Stimulated activated naive B cell treated with anti-CD40 and anti-IgM and Interleukin-4, amounts not matched to agents 10 μg/mL and 1 μg/mL and 100 μg/mL, for 72 hours (primary cell): ENCODE data around the gene ADAM12.

ENCODE experiments used
- ATAC-seq, 2 donors: fragments of 150-1000 bp; cut with Tn5 transposase; replicated peaks; 2 replicates each; pipeline ENCODE4 v1.10.0; 2021; ENCODE audit warnings: moderate library complexity in 1 of 2
- DNase-seq: peaks from one replicate; pipeline ENCODE4 v3.0.0; 2021
- H3K27ac Mint-ChIP-seq: one replicate; pipeline ENCODE4 v1.8.0; 2022; ENCODE audit warnings: mild to moderate bottlenecking, mixed read lengths
- H3K27me3 Mint-ChIP-seq, 2 donors: one replicate each; pipeline ENCODE4 v1.8.0; 2022; ENCODE audit warnings: mixed read lengths in 2 of 2
- H3K36me3 Mint-ChIP-seq, 2 donors: one replicate each; pipeline ENCODE4 v1.8.0; 2022; ENCODE audit warnings: mixed read lengths in 2 of 2, mild to moderate bottlenecking in 1 of 2
- H3K4me1 Mint-ChIP-seq, 2 donors: one replicate each; pipeline ENCODE4 v1.8.0; 2022; ENCODE audit warnings: mixed read lengths in 2 of 2, mild to moderate bottlenecking in 1 of 2
- H3K4me3 Mint-ChIP-seq, 2 donors: one replicate each; pipeline ENCODE4 v1.8.0; 2022; ENCODE audit warnings: mild to moderate bottlenecking in 2 of 2, mixed read lengths in 2 of 2, moderate library complexity in 1 of 2
- H3K9me3 Mint-ChIP-seq, 2 donors: one replicate each; pipeline ENCODE4 v1.8.0; 2022; ENCODE audit warnings: mixed read lengths in 2 of 2, mild to moderate bottlenecking in 1 of 2

The ADAM12 gene

DNA sequence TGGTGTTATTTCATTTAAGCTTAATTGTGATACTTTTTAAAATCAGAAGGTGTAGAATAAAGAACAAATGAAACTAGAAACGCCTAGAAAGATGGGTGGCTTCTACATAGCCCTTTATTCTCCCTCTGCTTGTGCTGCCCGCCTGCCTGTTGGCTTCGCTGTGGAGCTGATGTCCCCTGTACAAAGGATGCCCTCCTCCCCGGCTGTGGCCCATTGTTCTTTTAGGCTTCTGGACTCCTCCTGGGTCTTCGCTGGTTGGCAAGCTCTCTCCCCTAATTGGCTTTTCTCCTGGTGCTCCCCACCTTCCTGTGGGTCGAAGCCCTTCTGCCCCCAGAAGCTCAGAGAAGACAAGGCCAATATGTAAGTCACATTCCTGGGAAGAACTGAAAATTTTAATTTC, 393.7 kb downstream of the ADAM12 start:
- no peak overlapping the region for H3K27ac Mint-ChIP-seq
- H3K4me3 Mint-ChIP-seq = no peak overlapping the region
- H3K36me3 Mint-ChIP-seq = peaks cover 4 to 8% of the 10 kb centered on the region in 2 donors
- no peaks in the 10 kb centered on the region for H3K4me1 Mint-ChIP-seq
- ATAC-seq (no peak), DNase-seq (no peak)
- peaks cover 7 to 8% of the 10 kb centered on the region in 2 donors for H3K9me3 Mint-ChIP-seq
- H3K27me3 Mint-ChIP-seq = peaks cover 0 to 7% of the 10 kb centered on the region in 2 donors

- Mint-ChIP-seq H3K4me1 (no peaks in the 10 kb centered on the region), H3K9me3 (peaks cover 8% of the 10 kb centered on the region in 2 donors), H3K36me3 (peaks cover 4 to 8% of the 10 kb centered on the region in 2 donors), H3K27me3 (peaks cover 0 to 2% of the 10 kb centered on the region in 2 donors), H3K27ac (no peak overlapping the region), H3K4me3 (no peak overlapping the region)
- DNase-seq (no peak), ATAC-seq (no peak)
These were observed 396.0 kb downstream of the ADAM12 start for GRCh38 chr10:125992254-125992653.

GRCh38 chr10:125991392-125991791, 396.9 kb downstream of the ADAM12 start:
- DNase-seq (no peak), ATAC-seq (no peak)
- Mint-ChIP-seq H3K9me3 (peaks cover 8% of the 10 kb centered on the region in 2 donors), H3K27me3 (no peaks in the 10 kb centered on the region), H3K36me3 (peaks cover 4 to 8% of the 10 kb centered on the region in 2 donors), H3K4me3 (no peak overlapping the region), H3K27ac (no peak overlapping the region), H3K4me1 (no peaks in the 10 kb centered on the region)

DNA sequence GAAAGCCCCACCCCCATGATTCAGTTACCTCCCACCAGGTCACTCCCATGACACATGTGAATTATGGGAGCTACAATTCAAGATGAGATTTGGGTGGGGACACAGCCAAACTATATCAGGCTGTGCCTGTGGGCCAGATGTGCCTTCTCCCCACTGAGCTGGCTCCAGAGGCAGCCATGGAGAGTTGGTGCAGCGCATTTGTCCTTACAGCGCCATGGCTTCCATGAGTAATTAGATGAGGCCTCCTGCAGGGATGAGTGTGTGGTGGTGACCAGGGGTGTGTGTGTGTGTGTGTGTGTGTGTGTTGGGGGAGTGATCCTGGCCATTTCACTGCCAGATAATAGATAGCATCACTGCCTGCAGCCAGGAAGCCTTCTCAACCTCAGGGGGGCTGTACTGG, 397.3 kb downstream of the ADAM12 start:
- no peaks in the 10 kb centered on the region for H3K4me1 Mint-ChIP-seq
- H3K4me3 Mint-ChIP-seq = no peak overlapping the region
- H3K27ac Mint-ChIP-seq = no peak overlapping the region
- no peak for ATAC-seq
- peaks cover 8% of the 10 kb centered on the region in 2 donors for H3K9me3 Mint-ChIP-seq
- H3K36me3 Mint-ChIP-seq = peaks cover 4 to 8% of the 10 kb centered on the region in 2 donors
- H3K27me3 Mint-ChIP-seq = no peaks in the 10 kb centered on the region
- DNase-seq = no peak

DNA sequence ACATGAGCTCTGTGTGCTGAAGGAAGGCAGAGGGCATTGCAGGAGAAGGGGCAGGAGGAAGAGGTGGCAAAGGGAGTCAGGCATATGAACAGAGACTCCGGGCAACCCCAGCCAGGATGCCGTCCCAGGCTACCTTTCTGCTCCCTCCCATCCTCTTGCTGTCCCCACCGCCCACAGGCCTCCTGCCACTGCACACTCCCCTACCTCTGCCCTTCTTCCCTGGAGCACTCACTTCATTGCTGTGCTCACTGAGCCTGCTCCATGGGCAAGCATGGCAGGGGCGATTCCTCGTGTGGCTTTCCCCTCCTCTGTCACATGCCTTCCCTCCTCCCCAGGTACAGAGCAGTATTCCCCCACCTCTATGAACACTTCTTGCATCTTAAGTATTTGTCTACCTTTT, 398.5 kb downstream of the ADAM12 start:
- Mint-ChIP-seq H3K4me3 (no peak overlapping the region), H3K36me3 (peaks cover 4 to 8% of the 10 kb centered on the region in 2 donors), H3K4me1 (no peaks in the 10 kb centered on the region), H3K27ac (no peak overlapping the region), H3K27me3 (no peaks in the 10 kb centered on the region), H3K9me3 (peaks cover 8% of the 10 kb centered on the region in 2 donors)
- ATAC-seq (no peak), DNase-seq (no peak)

DNA sequence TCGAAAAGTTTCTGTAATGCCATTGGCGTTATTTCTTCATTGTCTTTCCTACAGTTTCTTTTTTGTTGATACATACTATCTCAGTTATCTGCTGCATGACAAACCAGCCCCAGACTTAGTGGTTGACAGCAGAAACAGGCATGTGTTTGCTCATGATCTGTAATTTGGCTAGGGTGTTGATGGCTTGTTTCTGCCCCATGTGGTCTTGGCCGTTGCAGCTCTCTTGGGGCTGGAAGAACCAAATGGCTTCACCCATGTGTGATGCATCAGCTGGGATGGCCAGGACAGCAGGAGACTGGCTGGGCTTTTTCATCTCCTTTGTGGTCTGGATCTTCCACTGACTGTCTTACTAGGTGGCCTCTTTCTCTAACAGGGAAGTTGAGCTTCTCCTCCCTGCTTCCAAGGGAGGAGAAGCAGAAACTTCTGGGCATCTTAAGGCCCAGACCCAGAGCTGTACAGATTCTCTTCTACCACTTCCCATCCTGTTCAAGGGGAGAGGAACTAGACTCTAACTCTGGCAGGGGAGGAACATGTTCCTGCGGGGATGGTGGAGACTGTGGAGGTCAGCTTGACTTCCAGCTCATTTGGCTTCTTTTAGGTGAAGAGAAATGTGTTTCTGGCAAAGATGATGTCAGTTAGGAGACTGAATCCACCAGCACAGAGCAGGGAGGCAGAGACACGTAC, 402.6 kb downstream of the ADAM12 start:
- Mint-ChIP-seq H3K4me1 (peaks cover 12 to 19% of the 10 kb centered on the region in 2 donors), H3K27ac (no peak overlapping the region), H3K9me3 (peaks cover 4 to 7% of the 10 kb centered on the region in 2 donors), H3K27me3 (peaks cover 0 to 4% of the 10 kb centered on the region in 2 donors), H3K4me3 (no peak overlapping the region), H3K36me3 (peaks cover 4 to 8% of the 10 kb centered on the region in 2 donors)
- ATAC-seq = no peak
- DNase-seq = no peak

GRCh38 chr10:125984865-125985495, 403.3 kb downstream of the ADAM12 start:
- Mint-ChIP-seq H3K4me3 (no peak overlapping the region), H3K4me1 (peaks cover 12 to 19% of the 10 kb centered on the region in 2 donors), H3K36me3 (peaks cover 2% of the 10 kb centered on the region in 2 donors), H3K27ac (no peak overlapping the region), H3K9me3 (peaks cover 0 to 1% of the 10 kb centered on the region in 2 donors), H3K27me3 (peaks cover 0 to 6% of the 10 kb centered on the region in 2 donors)
- ATAC-seq = no peak
- DNase-seq = no peak

GRCh38 chr10:125984346-125984745, 403.9 kb downstream of the ADAM12 start:
- Mint-ChIP-seq H3K27me3 (peaks cover under 1 to 6% of the 10 kb centered on the region in 2 donors), H3K4me1 (peaks cover 12 to 19% of the 10 kb centered on the region in 2 donors), H3K27ac (no peak overlapping the region), H3K9me3 (no peaks in the 10 kb centered on the region), H3K36me3 (no peaks in the 10 kb centered on the region), H3K4me3 (no peak overlapping the region)
- ATAC-seq (no peak), DNase-seq (no peak)

GRCh38 chr10:125983656-125984055, 404.6 kb downstream of the ADAM12 start:
- ATAC-seq (no peak), DNase-seq (no peak)
- peaks cover 12 to 19% of the 10 kb centered on the region in 2 donors for H3K4me1 Mint-ChIP-seq
- H3K27me3 Mint-ChIP-seq = peaks cover 5 to 12% of the 10 kb centered on the region in 2 donors
- H3K4me3 Mint-ChIP-seq = no peak overlapping the region
- H3K27ac Mint-ChIP-seq = no peak overlapping the region
- H3K9me3 Mint-ChIP-seq = no peaks in the 10 kb centered on the region
- no peaks in the 10 kb centered on the region for H3K36me3 Mint-ChIP-seq

- peaks cover 7 to 13% of the 10 kb centered on the region in 2 donors for H3K27me3 Mint-ChIP-seq
- H3K27ac Mint-ChIP-seq = no peak overlapping the region
- ATAC-seq (no peak), DNase-seq (no peak)
- H3K36me3 Mint-ChIP-seq = no peaks in the 10 kb centered on the region
- H3K4me1 Mint-ChIP-seq = peaks cover 12 to 19% of the 10 kb centered on the region in 2 donors
- no peak overlapping the region for H3K4me3 Mint-ChIP-seq
- H3K9me3 Mint-ChIP-seq = no peaks in the 10 kb centered on the region
These were observed 405.1 kb downstream of the ADAM12 start for GRCh38 chr10:125983161-125983560.

DNA sequence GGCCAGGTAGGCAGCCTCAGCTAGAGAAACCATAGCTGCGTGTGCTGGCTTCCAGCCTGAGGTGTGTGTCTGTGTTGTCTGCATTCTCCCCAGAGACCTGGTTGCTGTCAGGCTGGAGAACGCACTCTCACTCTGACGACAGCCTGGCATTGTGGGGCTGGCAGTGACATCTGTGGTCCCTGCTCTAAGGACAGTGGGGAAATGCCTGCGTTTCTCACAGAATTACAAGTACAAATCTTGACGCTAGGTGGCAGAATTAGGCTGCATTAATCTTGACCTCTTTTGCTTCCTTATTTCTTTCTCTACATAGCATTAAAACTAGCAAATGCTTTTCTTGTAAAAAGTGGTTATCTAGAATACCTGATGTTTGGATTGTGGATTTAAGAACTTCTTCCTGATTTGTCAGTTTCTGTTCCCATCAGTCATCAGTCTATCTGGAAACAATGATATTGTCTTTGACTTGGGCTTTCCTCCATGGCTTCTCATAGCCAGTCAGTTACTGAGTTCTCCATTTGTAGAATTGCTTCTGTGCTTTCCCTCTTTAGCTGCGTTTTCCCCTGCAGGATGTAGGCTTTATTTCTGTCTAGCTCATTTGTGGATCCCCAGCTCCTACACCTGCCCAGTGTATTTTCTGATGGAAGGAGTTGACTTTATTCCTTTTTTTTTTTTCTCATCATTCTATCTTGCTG, 405.9 kb downstream of the ADAM12 start:
- Mint-ChIP-seq H3K27ac (peak overlapping the region; percentile 63), H3K9me3 (no peaks in the 10 kb centered on the region), H3K27me3 (peaks cover 15 to 16% of the 10 kb centered on the region in 2 donors), H3K4me1 (peaks cover 12 to 19% of the 10 kb centered on the region in 2 donors), H3K4me3 (no peak overlapping the region), H3K36me3 (no peaks in the 10 kb centered on the region)
- DNase-seq = peak; percentile 39
- ATAC-seq = peak; percentile 90 to 93

DNA sequence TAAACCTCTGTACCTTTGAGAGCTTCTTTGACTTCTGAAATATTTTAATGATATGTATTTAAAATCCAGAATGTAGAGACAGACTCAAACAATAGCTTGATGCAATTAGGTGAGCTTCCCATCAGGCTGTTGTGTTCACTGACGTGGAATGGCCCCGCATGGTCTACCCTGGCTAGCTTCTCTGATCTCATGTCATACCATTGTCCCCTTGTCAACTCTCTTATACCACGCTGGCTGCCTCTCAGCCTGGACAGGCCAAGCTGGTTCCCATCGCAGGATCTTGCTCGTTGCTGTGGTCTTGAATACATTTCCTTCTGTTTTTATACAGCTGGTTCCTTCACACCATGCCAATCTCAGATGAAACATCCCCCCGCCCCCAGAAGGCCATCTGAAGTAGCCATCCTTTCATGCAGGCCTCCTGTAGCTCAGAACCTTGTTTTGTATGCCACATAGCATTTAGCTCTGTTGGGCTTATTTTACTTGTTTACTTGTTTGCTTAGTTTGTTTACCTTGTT, 407.7 kb downstream of the ADAM12 start:
- H3K27me3 Mint-ChIP-seq = peaks cover 22 to 23% of the 10 kb centered on the region in 2 donors
- H3K9me3 Mint-ChIP-seq = no peaks in the 10 kb centered on the region
- DNase-seq (no peak), ATAC-seq (no peak)
- H3K4me3 Mint-ChIP-seq = no peak overlapping the region
- H3K36me3 Mint-ChIP-seq = no peaks in the 10 kb centered on the region
- H3K27ac Mint-ChIP-seq = no peak overlapping the region
- H3K4me1 Mint-ChIP-seq = peaks cover 12 to 19% of the 10 kb centered on the region in 2 donors

GRCh38 chr10:125979976-125980375, 408.3 kb downstream of the ADAM12 start:
- Mint-ChIP-seq H3K27me3 (peaks cover 22 to 23% of the 10 kb centered on the region in 2 donors), H3K27ac (no peak overlapping the region), H3K36me3 (no peaks in the 10 kb centered on the region), H3K4me3 (no peak overlapping the region), H3K9me3 (no peaks in the 10 kb centered on the region), H3K4me1 (peaks cover 12 to 19% of the 10 kb centered on the region in 2 donors)
- DNase-seq (no peak), ATAC-seq (no peak)

DNA sequence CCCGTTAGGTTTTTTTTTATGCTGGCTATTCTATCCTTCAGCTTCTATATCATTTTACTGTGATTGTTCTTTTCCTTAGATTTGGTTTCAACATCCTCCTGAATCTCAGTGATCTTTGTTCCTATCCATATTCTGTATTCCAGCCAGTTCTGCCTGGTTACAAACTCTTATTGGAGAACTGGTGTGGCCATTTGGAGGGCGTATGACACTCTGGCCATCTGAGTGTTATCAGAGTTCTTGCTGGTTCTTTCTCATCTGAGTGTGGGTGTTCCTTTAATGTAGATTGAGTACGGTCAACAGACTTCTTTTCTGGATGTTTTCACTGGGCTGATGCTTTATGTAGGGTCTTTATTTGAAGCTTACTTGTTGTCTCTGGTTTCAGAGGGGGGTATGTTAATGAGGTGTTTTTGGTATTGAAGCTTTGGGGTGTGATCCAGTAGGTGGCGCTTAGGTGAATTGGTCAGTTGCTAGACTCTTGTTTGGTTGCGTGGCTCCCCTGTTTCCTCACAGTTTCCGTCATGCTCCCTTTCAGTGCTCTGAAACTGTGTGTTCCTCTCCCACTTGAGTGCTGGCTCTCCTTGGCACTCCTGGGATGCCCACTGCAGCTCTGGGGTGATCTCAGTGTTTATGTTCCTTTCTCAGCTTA, 411.2 kb downstream of the ADAM12 start:
- H3K4me3 Mint-ChIP-seq = no peak overlapping the region
- no peaks in the 10 kb centered on the region for H3K36me3 Mint-ChIP-seq
- H3K27ac Mint-ChIP-seq = no peak overlapping the region
- no peaks in the 10 kb centered on the region for H3K9me3 Mint-ChIP-seq
- ATAC-seq (no peak), DNase-seq (no peak)
- peaks cover under 1 to 2% of the 10 kb centered on the region in 2 donors for H3K4me1 Mint-ChIP-seq
- H3K27me3 Mint-ChIP-seq = peaks cover 22 to 23% of the 10 kb centered on the region in 2 donors
